ENCODE measurements around the gene BICDL2.

BICDL2 gene

GRCh38 chr16:2981177-2981898 is 55.4 kb downstream of the BICDL2 start:
- DNase-seq = no peak

- DNase-seq = peak; percentile 95 to 96
Measured at GRCh38 chr16:2980227-2981176, 56.2 kb downstream of the BICDL2 start, which contains the start of gene PKMYT1. Gene PKMYT1, minus strand, starts transcription at chr16:2980446. Its CDS starts 789 bp downstream, at chr16:2979657.

GRCh38 chr16:2979669-2980226 is 57.0 kb downstream of the BICDL2 start:
- DNase-seq = peak in 1 of 2 experiments; percentile 54

Measured in activated CD4-positive, alpha-beta T cell treated with anti-CD3 and anti-CD28 coated beads, Interleukin-2, amount 50 U/mL, for 48 hours (primary cell).